Measurements from ENCODE around the gene ATAD3A.
"Not testable (repeated sequence)": the region's sequence is repeated elsewhere in the genome, so short reads cannot be mapped to it uniquely, and the experiment has no call there.

Gene ATAD3A

GRCh38 chr1:1487701-1488100 lies 24.3 kb upstream of the ATAD3A start:
- TF ChIP-seq, protein P1, sequence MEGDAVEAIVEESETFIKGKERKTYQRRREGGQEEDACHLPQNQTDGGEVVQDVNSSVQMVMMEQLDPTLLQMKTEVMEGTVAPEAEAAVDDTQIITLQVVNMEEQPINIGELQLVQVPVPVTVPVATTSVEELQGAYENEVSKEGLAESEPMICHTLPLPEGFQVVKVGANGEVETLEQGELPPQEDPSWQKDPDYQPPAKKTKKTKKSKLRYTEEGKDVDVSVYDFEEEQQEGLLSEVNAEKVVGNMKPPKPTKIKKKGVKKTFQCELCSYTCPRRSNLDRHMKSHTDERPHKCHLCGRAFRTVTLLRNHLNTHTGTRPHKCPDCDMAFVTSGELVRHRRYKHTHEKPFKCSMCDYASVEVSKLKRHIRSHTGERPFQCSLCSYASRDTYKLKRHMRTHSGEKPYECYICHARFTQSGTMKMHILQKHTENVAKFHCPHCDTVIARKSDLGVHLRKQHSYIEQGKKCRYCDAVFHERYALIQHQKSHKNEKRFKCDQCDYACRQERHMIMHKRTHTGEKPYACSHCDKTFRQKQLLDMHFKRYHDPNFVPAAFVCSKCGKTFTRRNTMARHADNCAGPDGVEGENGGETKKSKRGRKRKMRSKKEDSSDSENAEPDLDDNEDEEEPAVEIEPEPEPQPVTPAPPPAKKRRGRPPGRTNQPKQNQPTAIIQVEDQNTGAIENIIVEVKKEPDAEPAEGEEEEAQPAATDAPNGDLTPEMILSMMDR (IDR thresholded peaks at IDR 0.05; ENCODE audit: control extremely low read depth, extremely low read depth, low read depth, missing control alignments) = no peak
- no peak for DNase-seq (ENCODE audit: extremely low spot score)
- ChIA-PET POLR2A (no interaction called here), CTCF (no interaction called here)

DNA sequence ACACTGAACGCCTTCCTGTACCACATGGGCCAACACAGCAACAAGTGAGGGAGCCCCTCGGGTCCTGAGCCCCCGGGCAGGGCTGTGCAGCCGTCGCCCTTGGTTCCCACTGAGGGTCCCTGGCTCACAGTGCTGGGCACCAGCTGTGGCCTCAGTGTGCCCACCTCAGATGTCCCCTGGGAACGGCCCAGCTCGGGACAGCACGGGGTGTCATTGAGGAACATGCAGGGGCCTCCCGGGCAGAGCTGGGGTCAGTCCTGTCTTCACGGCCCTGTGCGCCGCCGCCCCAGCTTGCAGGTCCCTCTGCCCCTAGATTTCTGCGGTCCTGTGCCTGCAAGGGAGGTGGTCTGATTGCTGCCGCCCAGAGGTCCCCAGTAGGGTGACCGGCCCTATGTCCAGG lies 22.7 kb upstream of the ATAD3A start:
- ChIA-PET CTCF (no interaction called here), POLR2A (no interaction called here)
- no peak for DNase-seq (ENCODE audit: extremely low spot score)
- TF ChIP-seq, protein P1 (IDR thresholded peaks at IDR 0.05; ENCODE audit: control extremely low read depth, extremely low read depth, low read depth, missing control alignments) = no peak

DNA sequence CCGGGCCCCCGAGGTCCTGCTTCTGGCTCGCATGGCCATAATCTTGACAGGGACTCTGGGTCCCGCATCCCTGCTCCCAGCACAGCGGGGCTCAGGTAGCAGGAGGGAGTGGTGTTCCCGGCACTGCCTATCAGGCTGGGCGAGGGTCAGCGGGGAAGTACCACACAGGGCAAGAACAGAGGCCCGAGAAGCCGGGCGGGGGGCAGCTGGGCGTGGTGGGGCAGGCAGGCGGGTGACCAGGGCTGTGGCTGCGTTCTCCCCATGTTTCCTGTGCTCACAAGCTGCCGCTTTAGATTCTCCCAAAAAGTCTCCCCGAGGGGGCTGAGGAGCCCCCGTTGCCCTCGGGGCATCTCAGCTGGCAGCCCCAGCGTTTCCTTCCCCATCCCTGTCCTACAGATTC lies 22.1 kb upstream of the ATAD3A start:
- CTCF ChIA-PET = interaction anchor here (1.7 kb wide), 1 partner anchor 16 kb away, joined by 4 read pairs; no protein-coding TSS in a partner anchor
- no peak for DNase-seq (ENCODE audit: extremely low spot score)
- TF ChIP-seq, protein P1 (IDR thresholded peaks at IDR 0.05; ENCODE audit: control extremely low read depth, extremely low read depth, low read depth, missing control alignments) = no peak
- POLR2A ChIA-PET = no interaction called here

DNA sequence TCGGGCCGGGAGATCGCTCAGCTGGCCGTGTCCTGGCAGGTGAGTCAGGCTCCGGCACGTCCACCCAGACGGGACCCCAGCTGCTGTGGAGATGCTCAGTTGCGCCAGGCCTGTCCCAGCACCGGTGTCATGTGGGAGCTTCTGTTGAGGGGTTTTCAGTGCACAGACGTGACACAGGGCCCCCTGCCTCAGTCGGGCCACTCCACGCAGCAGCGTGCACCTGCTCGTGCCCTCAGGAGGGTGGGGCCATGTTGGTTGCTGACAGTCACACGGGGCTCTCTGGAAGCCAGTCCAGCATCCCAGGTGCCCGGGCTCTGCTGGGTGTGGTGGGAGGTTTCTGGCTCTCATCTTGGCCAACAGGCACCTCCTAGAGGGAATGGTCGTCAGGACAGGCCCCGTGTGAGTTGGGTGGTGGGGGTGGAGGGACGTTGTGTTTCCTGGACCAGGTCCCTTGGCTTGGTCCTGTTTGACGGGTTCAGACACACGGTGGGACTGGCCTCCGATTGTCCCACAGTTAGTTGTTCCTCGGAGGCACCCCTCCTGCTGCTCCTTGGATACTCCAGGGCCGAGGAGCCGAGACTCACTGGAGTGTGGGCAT lies 21.2 kb upstream of the ATAD3A start:
- TF ChIP-seq, protein P1 (IDR thresholded peaks at IDR 0.05; ENCODE audit: control extremely low read depth, extremely low read depth, low read depth, missing control alignments) = no peak
- ChIA-PET CTCF (interaction anchor here (1.7 kb wide), 1 partner anchor 15 kb away, joined by 4 read pairs; no protein-coding TSS in a partner anchor), POLR2A (no interaction called here)
- DNase-seq (ENCODE audit: extremely low spot score) = no peak

DNA sequence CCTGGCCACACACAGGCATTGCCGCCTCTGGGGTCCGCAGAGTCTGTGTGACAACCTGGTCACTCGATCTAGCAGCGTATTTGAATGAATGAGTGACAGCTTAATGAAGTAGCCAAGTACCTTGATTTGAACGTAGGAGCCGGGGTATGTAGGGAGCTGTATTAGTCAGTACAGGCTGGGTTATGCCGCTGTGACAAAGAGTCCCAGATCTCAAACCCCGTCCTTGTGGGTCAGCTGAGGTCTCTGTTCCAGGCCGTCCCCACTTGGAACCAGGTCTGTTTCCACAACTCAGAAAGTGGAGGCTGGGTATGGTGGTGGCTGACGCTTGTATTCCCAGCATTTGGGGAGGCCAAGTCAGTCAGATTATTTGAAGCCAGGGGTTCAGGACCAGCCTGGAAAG lies 20.4 kb upstream of the ATAD3A start:
- ChIA-PET POLR2A (interaction anchor here (0.7 kb wide), 1 partner anchor 8 kb away, joined by 5 read pairs; no protein-coding TSS in a partner anchor), CTCF (interaction anchor here (1.7 kb wide), 2 partner anchors 14 to 50 kb away, joined by 4 to 5 read pairs; no protein-coding TSS in a partner anchor)
- DNase-seq (ENCODE audit: extremely low spot score) = no peak
- TF ChIP-seq, protein P1 (IDR thresholded peaks at IDR 0.05; ENCODE audit: control extremely low read depth, extremely low read depth, low read depth, missing control alignments) = no peak

DNA sequence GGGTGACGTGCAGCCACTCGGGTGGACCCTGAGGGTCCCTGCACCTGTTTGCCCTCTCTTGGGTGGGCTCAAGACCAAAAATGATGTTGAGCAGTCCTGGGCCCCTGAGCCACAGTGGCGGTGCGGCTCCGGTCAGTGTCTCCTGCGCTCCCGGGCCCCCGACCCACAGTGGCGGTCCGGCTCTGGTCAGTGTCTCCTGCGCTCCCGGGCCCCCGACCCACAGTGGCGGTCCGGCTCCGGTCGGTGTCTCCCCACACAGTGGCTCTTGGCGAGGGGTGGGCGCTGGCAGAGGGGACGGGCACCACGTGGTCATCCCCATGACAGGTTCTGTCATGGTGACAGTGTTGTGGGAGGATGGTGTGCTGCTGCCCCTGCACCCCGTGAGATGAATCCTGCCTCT lies 17.7 kb upstream of the ATAD3A start:
- DNase-seq (ENCODE audit: extremely low spot score); POLR2A ChIA-PET: not testable (repeated sequence)
- CTCF ChIA-PET = interaction anchor here (1.4 kb wide), 1 partner anchor 10 kb away, joined by 3 read pairs; no protein-coding TSS in a partner anchor

- POLR2A ChIA-PET; DNase-seq (ENCODE audit: extremely low spot score); CTCF ChIA-PET: not testable (repeated sequence)
These were observed 16.4 kb upstream of the ATAD3A start for GRCh38 chr1:1495461-1495975.
